Measurements from ENCODE around the gene SNX19.

SNX19 gene

DNA sequence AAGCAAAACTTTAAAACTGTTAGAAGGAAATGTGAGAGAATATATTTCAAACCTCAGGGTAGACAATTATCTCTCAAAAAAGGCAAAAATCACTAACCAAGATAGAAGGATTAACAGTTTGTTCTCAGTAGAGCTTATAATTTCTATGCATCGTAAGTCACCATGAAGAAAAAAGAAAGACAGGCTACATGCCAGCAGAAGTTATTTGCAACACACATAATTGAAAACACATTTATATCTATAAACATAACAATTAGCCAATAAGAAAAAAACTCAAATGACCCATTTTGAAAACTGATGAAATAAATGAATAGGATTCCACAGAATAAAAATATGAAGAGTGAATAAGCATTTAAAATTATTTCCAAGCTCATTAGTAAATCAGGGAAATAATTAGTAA lies 24.4 kb upstream of the SNX19 start:
- no peak for DNase-seq (ENCODE audit: low read depth in 1 of 2, low spot score in 1 of 2)
- no peak for TF ChIP-seq SPI1 (IDR thresholded peaks at IDR 0.05; ENCODE audit: borderline replicate concordance, low read depth)
- TF ChIP-seq GABPA (IDR thresholded peaks at IDR 0.05; ENCODE audit: low read depth), result no peak
- TF ChIP-seq, protein P1, sequence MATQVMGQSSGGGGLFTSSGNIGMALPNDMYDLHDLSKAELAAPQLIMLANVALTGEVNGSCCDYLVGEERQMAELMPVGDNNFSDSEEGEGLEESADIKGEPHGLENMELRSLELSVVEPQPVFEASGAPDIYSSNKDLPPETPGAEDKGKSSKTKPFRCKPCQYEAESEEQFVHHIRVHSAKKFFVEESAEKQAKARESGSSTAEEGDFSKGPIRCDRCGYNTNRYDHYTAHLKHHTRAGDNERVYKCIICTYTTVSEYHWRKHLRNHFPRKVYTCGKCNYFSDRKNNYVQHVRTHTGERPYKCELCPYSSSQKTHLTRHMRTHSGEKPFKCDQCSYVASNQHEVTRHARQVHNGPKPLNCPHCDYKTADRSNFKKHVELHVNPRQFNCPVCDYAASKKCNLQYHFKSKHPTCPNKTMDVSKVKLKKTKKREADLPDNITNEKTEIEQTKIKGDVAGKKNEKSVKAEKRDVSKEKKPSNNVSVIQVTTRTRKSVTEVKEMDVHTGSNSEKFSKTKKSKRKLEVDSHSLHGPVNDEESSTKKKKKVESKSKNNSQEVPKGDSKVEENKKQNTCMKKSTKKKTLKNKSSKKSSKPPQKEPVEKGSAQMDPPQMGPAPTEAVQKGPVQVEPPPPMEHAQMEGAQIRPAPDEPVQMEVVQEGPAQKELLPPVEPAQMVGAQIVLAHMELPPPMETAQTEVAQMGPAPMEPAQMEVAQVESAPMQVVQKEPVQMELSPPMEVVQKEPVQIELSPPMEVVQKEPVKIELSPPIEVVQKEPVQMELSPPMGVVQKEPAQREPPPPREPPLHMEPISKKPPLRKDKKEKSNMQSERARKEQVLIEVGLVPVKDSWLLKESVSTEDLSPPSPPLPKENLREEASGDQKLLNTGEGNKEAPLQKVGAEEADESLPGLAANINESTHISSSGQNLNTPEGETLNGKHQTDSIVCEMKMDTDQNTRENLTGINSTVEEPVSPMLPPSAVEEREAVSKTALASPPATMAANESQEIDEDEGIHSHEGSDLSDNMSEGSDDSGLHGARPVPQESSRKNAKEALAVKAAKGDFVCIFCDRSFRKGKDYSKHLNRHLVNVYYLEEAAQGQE (IDR thresholded peaks at IDR 0.05; ENCODE audit: insufficient replicate concordance, low read depth), result no peak
- TF ChIP-seq, protein P2, sequence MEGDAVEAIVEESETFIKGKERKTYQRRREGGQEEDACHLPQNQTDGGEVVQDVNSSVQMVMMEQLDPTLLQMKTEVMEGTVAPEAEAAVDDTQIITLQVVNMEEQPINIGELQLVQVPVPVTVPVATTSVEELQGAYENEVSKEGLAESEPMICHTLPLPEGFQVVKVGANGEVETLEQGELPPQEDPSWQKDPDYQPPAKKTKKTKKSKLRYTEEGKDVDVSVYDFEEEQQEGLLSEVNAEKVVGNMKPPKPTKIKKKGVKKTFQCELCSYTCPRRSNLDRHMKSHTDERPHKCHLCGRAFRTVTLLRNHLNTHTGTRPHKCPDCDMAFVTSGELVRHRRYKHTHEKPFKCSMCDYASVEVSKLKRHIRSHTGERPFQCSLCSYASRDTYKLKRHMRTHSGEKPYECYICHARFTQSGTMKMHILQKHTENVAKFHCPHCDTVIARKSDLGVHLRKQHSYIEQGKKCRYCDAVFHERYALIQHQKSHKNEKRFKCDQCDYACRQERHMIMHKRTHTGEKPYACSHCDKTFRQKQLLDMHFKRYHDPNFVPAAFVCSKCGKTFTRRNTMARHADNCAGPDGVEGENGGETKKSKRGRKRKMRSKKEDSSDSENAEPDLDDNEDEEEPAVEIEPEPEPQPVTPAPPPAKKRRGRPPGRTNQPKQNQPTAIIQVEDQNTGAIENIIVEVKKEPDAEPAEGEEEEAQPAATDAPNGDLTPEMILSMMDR (IDR thresholded peaks at IDR 0.05; ENCODE audit: insufficient read depth, low read length), result no peak
- no peak for TF ChIP-seq POLR2AphosphoS5 (IDR thresholded peaks at IDR 0.05; ENCODE audit: low read depth)
- no peak overlapping the region for H3K4me3 ChIP-seq (replicated peaks; ENCODE audit: insufficient read depth, low read length)
- H3K27me3 ChIP-seq (ENCODE audit: insufficient read depth, poor library complexity, severe bottlenecking), result no peaks in the 10 kb centered on the region
- H3K27ac ChIP-seq (replicated peaks), result no peak overlapping the region

DNA sequence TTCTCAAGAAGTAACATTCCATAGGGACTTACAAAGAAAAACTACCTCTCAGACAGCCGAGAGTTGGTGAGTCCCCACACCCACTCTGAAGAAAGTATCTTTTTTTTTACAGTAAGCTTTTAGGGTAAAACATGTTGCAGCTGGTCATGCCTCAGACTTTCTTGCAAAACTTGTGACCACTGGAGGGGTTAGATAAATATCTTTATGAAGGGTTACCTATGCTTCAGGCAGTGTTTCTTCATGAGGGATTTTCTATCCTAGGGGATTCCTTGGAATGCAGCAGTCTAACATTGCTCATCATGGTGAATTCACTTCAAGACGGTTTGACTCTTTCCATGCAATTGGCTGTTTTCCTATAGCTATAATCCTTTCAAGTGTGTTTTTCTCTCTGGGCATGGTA lies 20.8 kb upstream of the SNX19 start:
- Histone ChIP-seq H3K4me3 (replicated peaks; ENCODE audit: insufficient read depth, low read length) (no peak overlapping the region), H3K27me3 (ENCODE audit: insufficient read depth, poor library complexity, severe bottlenecking) (no peaks in the 10 kb centered on the region), H3K27ac (replicated peaks) (no peak overlapping the region)
- no peak for DNase-seq (ENCODE audit: low read depth in 1 of 2, low spot score in 1 of 2)
- no peak for TF ChIP-seq POLR2AphosphoS5 (IDR thresholded peaks at IDR 0.05; ENCODE audit: low read depth)
- no peak for TF ChIP-seq SPI1 (IDR thresholded peaks at IDR 0.05; ENCODE audit: borderline replicate concordance, low read depth)
- TF ChIP-seq, protein P2 (IDR thresholded peaks at IDR 0.05; ENCODE audit: insufficient read depth, low read length), result no peak
- no peak for TF ChIP-seq GABPA (IDR thresholded peaks at IDR 0.05; ENCODE audit: low read depth)
- TF ChIP-seq, protein P1 (IDR thresholded peaks at IDR 0.05; ENCODE audit: insufficient replicate concordance, low read depth), result no peak

DNA sequence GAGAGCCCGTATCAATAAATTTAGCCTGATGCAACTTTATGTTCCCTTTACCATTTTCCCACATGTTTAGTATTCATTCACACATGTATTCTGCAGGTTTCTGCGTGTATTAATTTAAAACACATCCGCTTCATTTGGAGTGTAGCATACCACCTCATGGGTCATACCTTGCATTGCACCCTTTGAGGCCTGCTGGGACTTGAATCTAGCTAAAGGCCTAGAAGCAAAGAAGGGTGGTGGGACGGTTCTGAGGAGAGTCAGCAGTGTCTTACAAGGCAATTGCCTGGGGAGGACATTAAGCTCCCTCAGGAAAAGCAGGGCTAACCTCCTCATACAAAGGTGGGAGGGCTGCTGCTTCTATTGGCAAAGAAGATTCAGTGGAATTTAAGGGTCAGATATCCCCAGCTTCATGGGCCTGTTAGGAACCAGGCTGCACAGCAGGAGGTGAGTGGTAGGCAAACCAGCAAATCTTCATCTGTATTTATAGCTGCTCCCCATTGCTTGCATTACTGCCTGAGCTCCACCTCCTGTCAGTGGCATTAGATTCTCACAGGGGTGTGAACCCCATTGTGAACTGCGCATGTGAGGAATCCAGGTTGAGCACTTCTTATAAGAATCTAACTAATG lies 15.9 kb upstream of the SNX19 start:
- Histone ChIP-seq H3K27ac (replicated peaks) (no peak overlapping the region), H3K27me3 (ENCODE audit: insufficient read depth, poor library complexity, severe bottlenecking) (no peaks in the 10 kb centered on the region), H3K4me3 (replicated peaks; ENCODE audit: insufficient read depth, low read length) (no peak overlapping the region)
- TF ChIP-seq, protein P2 (IDR thresholded peaks at IDR 0.05; ENCODE audit: insufficient read depth, low read length), result no peak
- TF ChIP-seq, protein P1 (IDR thresholded peaks at IDR 0.05; ENCODE audit: insufficient replicate concordance, low read depth), result no peak
- TF ChIP-seq POLR2AphosphoS5 (IDR thresholded peaks at IDR 0.05; ENCODE audit: low read depth) (no peak), GABPA (IDR thresholded peaks at IDR 0.05; ENCODE audit: low read depth) (no peak), SPI1 (IDR thresholded peaks at IDR 0.05; ENCODE audit: borderline replicate concordance, low read depth) (no peak)
- DNase-seq (ENCODE audit: low read depth in 1 of 2, low spot score in 1 of 2), result no peak
